Esophagus squamous epithelium (tissue), 4 donors: ENCODE measurements around the gene CENPM.

Experiments used
- CTCF ChIP-seq, 6 experiments: fragments of 450-650 bp in 4 of 6; fragments of 200-600 bp in 2 of 6; sonication (generic) in 2 of 6; IDR thresholded peaks; one replicate each; pipeline ENCODE4 v1.5.1; 2016 to 2019; ENCODE audit warnings: antibody characterized with exemption in 6 of 6, mild to moderate bottlenecking in 4 of 6, moderate library complexity in 4 of 6
- POLR2A ChIP-seq, 4 donors: fragments of 450-650 bp; IDR thresholded peaks; one replicate each; pipeline ENCODE4 v1.6.1; 2017; ENCODE audit warnings: antibody characterized with exemption in 4 of 4, mild to moderate bottlenecking in 4 of 4, moderate library complexity in 3 of 4

DNA sequence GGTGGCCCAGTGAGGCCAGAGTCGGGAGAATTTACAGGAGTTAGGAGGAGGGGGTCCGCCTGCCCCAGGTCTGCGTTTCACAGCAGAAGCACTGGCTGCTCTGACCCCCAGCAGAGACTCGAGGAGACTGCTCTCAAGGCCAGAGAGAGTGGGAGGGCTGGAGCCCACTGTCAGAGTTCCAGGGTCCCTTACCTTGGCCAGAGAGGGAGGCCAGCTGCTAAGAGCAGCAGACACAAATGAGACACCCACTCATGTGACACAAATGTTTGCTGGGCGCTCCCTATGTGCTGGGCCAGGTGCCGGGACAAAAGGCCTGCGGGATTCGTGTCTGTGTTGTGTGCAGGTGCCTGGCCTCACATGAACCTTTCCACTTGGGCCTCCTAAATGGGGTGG lies 17.5 kb downstream of the CENPM start:
- TF ChIP-seq CTCF (IDR thresholded peaks at IDR 0.05) (no peak), POLR2A (IDR thresholded peaks at IDR 0.05) (no peak)
